Loucy (cell line): ENCODE measurements around the gene SPRYD3.
A peak's percentile ranks its signal among the peaks of the same experiment; 100 is the strongest.

Experiments used
- H2AFZ ChIP-seq: fragments of 200-600 bp; sonication (generic); 2 replicates; pipeline ENCODE4 v1.6.0; 2016; ENCODE audit warnings: antibody characterized with exemption, mild to moderate bottlenecking, low read length, moderate library complexity
- H3F3A ChIP-seq: fragments of 200-600 bp; 2 replicates; pipeline ENCODE4 v1.6.0; 2016; ENCODE audit warnings: antibody characterized with exemption, low read depth, mild to moderate bottlenecking
- H3K27me3 ChIP-seq: fragments of 200-600 bp; sonication (generic); 2 replicates; pipeline ENCODE4 v1.6.1; 2014; ENCODE audit warnings: low read length, mild to moderate bottlenecking; ENCODE audit not compliant: insufficient read depth, poor library complexity, severe bottlenecking
- H3K36me3 ChIP-seq: fragments of 200-600 bp; sonication (generic); 2 replicates; pipeline ENCODE4 v1.6.1; 2016; ENCODE audit warnings: low read length; ENCODE audit not compliant: insufficient read depth
- H3K4me1 ChIP-seq: fragments of 200-600 bp; sonication (generic); 2 replicates; pipeline ENCODE4 v1.5.1; 2014; ENCODE audit warnings: low read length, mild to moderate bottlenecking; ENCODE audit not compliant: insufficient read depth, poor library complexity, severe bottlenecking
- H3K4me2 ChIP-seq: fragments of 200-600 bp; sonication (generic); 2 replicates; pipeline ENCODE4 v1.6.0; 2014; ENCODE audit warnings: antibody characterized with exemption, low read length, low read depth, mild to moderate bottlenecking; ENCODE audit not compliant: poor library complexity, severe bottlenecking
- H3K4me3 ChIP-seq: fragments of 200-600 bp; sonication (generic); 2 replicates; pipeline ENCODE4 v1.5.1; 2014; ENCODE audit warnings: low read length, mild to moderate bottlenecking, mixed read lengths; ENCODE audit not compliant: poor library complexity, severe bottlenecking
- H3K79me2 ChIP-seq: fragments of 200-600 bp; sonication (generic); 2 replicates; pipeline ENCODE4 v1.6.1; 2014; ENCODE audit warnings: low read length; ENCODE audit not compliant: insufficient read depth
- H3K9ac ChIP-seq: fragments of 200-600 bp; sonication (generic); 2 replicates; pipeline ENCODE4 v1.6.0; 2014; ENCODE audit warnings: mild to moderate bottlenecking, low read depth, low read length, moderate library complexity; ENCODE audit not compliant: poor library complexity, severe bottlenecking
- H3K9me2 ChIP-seq: fragments of 200-600 bp; sonication (generic); replicated peaks from 2 replicates; pipeline ENCODE4 v1.6.1; 2016; ENCODE audit warnings: low read depth, low read length, mixed read lengths
- H3K9me3 ChIP-seq: fragments of 200-600 bp; sonication (generic); 2 replicates; pipeline ENCODE4 v1.6.1; 2014; ENCODE audit warnings: mild to moderate bottlenecking, antibody characterized with exemption, low read length, low read depth; ENCODE audit not compliant: insufficient read depth
- H4K20me1 ChIP-seq: fragments of 200-600 bp; sonication (generic); 2 replicates; pipeline ENCODE4 v1.6.0; 2014; ENCODE audit warnings: antibody characterized with exemption, low read length, mild to moderate bottlenecking; ENCODE audit not compliant: insufficient read depth, poor library complexity, severe bottlenecking
- CTCF ChIP-seq: fragments of 200-600 bp; sonication (generic); conservative IDR thresholded peaks from 2 replicates; pipeline ENCODE4 v1.5.1; 2014; ENCODE audit warnings: mild to moderate bottlenecking, antibody characterized with exemption, low read length
- EZH2phosphoT487 ChIP-seq: fragments of 200-600 bp; IDR thresholded peaks from 2 replicates; pipeline ENCODE4 v1.6.1; 2018; ENCODE audit warnings: antibody characterized with exemption, mild to moderate bottlenecking, moderate library complexity, borderline replicate concordance

SPRYD3 gene

GRCh38 chr12:53079226-53080117 is at the start of gene SPRYD3:
SPRYD3 (minus strand) TSS chr12:53079390; CDS start chr12:53079333, 57 bp downstream.
- peak within 1 kb of the TSS; percentile 97 for H3K4me2 ChIP-seq
- H4K20me1 ChIP-seq: no peaks in the 10 kb centered on the region
- H3K9me3 ChIP-seq: no peaks in the 10 kb centered on the region
- H3K4me3 ChIP-seq: peak within 1 kb of the TSS; percentile 78
- no peaks in the 10 kb centered on the region for H3K27me3 ChIP-seq
- no peaks in the 10 kb centered on the region for H3K9me2 ChIP-seq
- H3K79me2 ChIP-seq: peaks cover 6% of the 10 kb centered on the region; the same call in 1 of the 2 replicates
- no peaks in the 10 kb centered on the region for H3F3A ChIP-seq
- peak within 1 kb of the TSS; percentile 91 for H2AFZ ChIP-seq
- TF ChIP-seq EZH2phosphoT487: no peak
- TF ChIP-seq CTCF: no peak
- H3K36me3 ChIP-seq: no peaks in the 10 kb centered on the region
- H3K9ac ChIP-seq: peak within 1 kb of the TSS; percentile 76
- peaks cover 29% of the 10 kb centered on the region for H3K4me1 ChIP-seq

- Histone ChIP-seq H3K36me3 (no peaks in the 10 kb centered on the region), H3K4me3 (no peak overlapping the region), H4K20me1 (no peaks in the 10 kb centered on the region), H3K27me3 (no peaks in the 10 kb centered on the region), H3K9me3 (no peaks in the 10 kb centered on the region), H2AFZ (no peak overlapping the region), H3K9me2 (no peaks in the 10 kb centered on the region), H3K4me1 (no peaks in the 10 kb centered on the region), H3K9ac (no peak overlapping the region), H3K79me2 (no peaks in the 10 kb centered on the region), H3F3A (no peaks in the 10 kb centered on the region), H3K4me2 (no peak overlapping the region)
- TF ChIP-seq CTCF (no peak), EZH2phosphoT487 (no peak)
These were observed 48.0 kb upstream of the SPRYD3 start for GRCh38 chr12:53127169-53127568.

- no peak overlapping the region for H3K4me2 ChIP-seq
- no peaks in the 10 kb centered on the region for H3K27me3 ChIP-seq
- H4K20me1 ChIP-seq: no peaks in the 10 kb centered on the region
- H3K9ac ChIP-seq: no peak overlapping the region
- no peaks in the 10 kb centered on the region for H3K9me2 ChIP-seq
- no peaks in the 10 kb centered on the region for H3F3A ChIP-seq
- no peak overlapping the region for H2AFZ ChIP-seq
- H3K4me3 ChIP-seq: no peak overlapping the region
- H3K9me3 ChIP-seq: no peaks in the 10 kb centered on the region
- TF ChIP-seq CTCF (no peak), EZH2phosphoT487 (no peak)
- no peaks in the 10 kb centered on the region for H3K4me1 ChIP-seq
- H3K36me3 ChIP-seq: no peaks in the 10 kb centered on the region
- no peaks in the 10 kb centered on the region for H3K79me2 ChIP-seq
These were observed 45.1 kb upstream of the SPRYD3 start for GRCh38 chr12:53124352-53124723.
